Cardiac muscle cell (in vitro differentiated cells and primary cell): ENCODE results near the gene DDX18. TPM values are rescaled to one million over a fixed set of nuclear protein-coding genes. Genes with fewer than 3 reads are reported as not detected.
A peak's percentile ranks its signal among the peaks of the same experiment; 100 is the strongest.

Source experiments
- DNase-seq, 2 donors: peaks; one replicate each; pipeline versions ENCODE4 v3.0.0 to v3.0.0-alpha.2; 2010 to 2017; ENCODE audit warnings: low read depth in 1 of 2, low spot score in 1 of 2
- H3K27ac ChIP-seq: fragments of 200-600 bp; sonication (generic); 2 replicates; pipeline ENCODE4 v1.5.1; 2016
- H3K27me3 ChIP-seq: fragments of 200-600 bp; sonication (generic); 2 replicates; pipeline ENCODE4 v1.6.0; 2016; ENCODE audit warnings: control low read depth
- H3K36me3 ChIP-seq: fragments of 200-600 bp; sonication (generic); 2 replicates; pipeline ENCODE4 v1.5.1; 2016; ENCODE audit warnings: control low read depth
- H3K4me1 ChIP-seq: fragments of 200-600 bp; sonication (generic); 2 replicates; pipeline ENCODE4 v1.8.1; 2017; ENCODE audit warnings: low read depth, mild to moderate bottlenecking, mixed run types
- H3K4me3 ChIP-seq: fragments of 200-600 bp; sonication (generic); 2 replicates; pipeline ENCODE4 v1.5.1; 2016; ENCODE audit warnings: mild to moderate bottlenecking
- H3K9me3 ChIP-seq: fragments of 200-600 bp; sonication (generic); 2 replicates; pipeline ENCODE4 v1.5.1; 2017; ENCODE audit warnings: low read depth, mild to moderate bottlenecking, control low read depth
- polyA plus RNA-seq: library from polyadenylated mRNA; unstranded; fragments of >200 nt; fragmentation: Nextera tagmentation; extraction: Ambion mirVana; gene quantifications from 2 replicates; pipeline ENCODE4 v1.2.1, GENCODE V29; 2016
- total RNA-seq: library from RNA; depleted of rRNA; stranded (reverse); fragments of >200 nt; gene quantifications from 2 replicates; pipeline ENCODE4 v1.2.3, GENCODE V29; 2016
- TF ChIP-seq, protein P1 (sequence below): IDR thresholded peaks from 2 replicates; pipeline ENCODE4 v1.5.1; 2012; ENCODE audit warnings: low read depth, mild to moderate bottlenecking, low read length

Gene DDX18
- total RNA-seq (27.0 and 30.6 TPM in 2 replicates), polyA plus RNA-seq (33.3 and 33.6 TPM in 2 replicates)

DNA sequence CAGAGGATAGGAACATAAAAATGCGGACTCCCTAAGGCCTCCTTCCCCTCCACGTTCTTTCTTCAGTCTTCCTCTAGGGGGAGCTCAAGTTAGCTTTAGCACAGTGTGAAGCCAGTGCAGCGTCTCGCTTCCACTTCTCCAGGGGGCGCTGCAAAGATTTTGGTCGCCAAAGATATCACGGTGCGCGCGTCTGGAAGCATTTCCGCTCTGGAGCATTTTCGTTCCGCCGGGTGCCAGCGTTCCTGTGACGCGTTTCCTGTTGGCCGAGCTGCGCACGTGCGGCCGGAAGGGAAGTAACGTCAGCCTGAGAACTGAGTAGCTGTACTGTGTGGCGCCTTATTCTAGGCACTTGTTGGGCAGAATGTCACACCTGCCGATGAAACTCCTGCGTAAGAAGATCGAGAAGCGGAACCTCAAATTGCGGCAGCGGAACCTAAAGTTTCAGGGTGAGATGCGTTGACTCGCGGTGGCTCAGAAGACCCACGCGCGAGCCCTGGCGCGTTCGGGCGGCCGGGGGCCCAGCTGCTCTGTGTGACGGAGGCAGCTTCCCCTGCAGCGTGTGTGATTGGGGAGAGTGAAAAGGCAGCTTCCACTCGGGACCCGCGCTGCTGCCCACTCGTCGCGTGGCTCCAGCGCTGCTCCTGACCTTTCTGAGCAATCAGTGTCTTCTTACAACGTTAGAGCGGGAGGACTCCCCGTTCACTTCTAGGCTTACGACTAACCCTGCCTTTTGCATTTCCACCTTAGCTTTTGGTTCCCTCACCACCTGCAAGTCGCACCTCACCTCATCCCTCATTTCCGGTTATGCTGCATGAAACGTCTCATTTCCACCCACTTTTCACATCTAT lies at the start of gene DDX18:
TSS of gene DDX18 (plus strand) at position 275 of the 848 bp plus-strand sequence. CDS start at position 362, 87 bp downstream.
- H3K27me3 ChIP-seq: no peaks in the 10 kb centered on the region
- TF ChIP-seq, protein P1, sequence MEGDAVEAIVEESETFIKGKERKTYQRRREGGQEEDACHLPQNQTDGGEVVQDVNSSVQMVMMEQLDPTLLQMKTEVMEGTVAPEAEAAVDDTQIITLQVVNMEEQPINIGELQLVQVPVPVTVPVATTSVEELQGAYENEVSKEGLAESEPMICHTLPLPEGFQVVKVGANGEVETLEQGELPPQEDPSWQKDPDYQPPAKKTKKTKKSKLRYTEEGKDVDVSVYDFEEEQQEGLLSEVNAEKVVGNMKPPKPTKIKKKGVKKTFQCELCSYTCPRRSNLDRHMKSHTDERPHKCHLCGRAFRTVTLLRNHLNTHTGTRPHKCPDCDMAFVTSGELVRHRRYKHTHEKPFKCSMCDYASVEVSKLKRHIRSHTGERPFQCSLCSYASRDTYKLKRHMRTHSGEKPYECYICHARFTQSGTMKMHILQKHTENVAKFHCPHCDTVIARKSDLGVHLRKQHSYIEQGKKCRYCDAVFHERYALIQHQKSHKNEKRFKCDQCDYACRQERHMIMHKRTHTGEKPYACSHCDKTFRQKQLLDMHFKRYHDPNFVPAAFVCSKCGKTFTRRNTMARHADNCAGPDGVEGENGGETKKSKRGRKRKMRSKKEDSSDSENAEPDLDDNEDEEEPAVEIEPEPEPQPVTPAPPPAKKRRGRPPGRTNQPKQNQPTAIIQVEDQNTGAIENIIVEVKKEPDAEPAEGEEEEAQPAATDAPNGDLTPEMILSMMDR: peak; percentile 100
- H3K36me3 ChIP-seq: peaks cover 20% of the 10 kb centered on the region
- no peaks in the 10 kb centered on the region for H3K9me3 ChIP-seq
- peak within 1 kb of the TSS; percentile 78 for H3K27ac ChIP-seq
- peak within 1 kb of the TSS; percentile 58 for H3K4me3 ChIP-seq
- DNase-seq: peak; percentile 99 to 100
- H3K4me1 ChIP-seq: peaks cover 11% of the 10 kb centered on the region

- H3K27ac ChIP-seq: no peak overlapping the region
- H3K9me3 ChIP-seq: no peaks in the 10 kb centered on the region
- H3K27me3 ChIP-seq: no peaks in the 10 kb centered on the region
- H3K4me3 ChIP-seq: no peak overlapping the region
- no peaks in the 10 kb centered on the region for H3K4me1 ChIP-seq
- DNase-seq: no peak
- no peaks in the 10 kb centered on the region for H3K36me3 ChIP-seq
- TF ChIP-seq, protein P1: no peak
These were observed 43.8 kb upstream of the DDX18 start for GRCh38 chr2:117770730-117771129.

DNA sequence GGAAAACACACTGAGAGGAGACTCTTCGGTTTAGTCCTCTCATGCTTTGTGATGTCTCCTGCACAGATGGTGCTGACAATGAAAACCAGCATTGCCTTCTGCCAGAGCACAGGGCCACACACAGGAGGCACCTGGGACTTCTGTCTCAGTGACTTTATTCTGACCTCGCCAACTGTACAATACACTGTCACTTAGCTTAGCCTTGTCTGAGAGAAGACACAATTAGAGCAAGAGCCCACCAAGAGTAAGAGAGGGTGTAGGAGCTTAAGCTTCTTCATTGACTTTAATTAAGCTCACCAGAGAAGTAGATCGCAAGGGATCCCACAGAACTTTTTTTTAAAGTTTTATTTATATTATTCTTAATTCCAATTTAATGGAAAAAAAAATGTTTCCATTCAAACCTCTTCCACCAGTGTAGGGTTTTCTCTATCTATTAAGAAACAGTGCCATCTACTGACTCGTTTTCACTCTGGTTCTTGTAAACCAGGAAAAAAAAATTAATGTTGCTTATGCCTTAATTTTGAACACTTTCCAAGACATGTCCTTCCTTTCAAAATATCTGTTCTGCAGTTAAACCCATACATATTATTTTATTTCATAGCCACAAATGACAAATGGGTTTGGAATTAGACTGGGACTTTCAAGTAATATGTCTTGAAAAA lies 42.4 kb upstream of the DDX18 start:
- Histone ChIP-seq H3K36me3 (no peaks in the 10 kb centered on the region), H3K4me3 (no peak overlapping the region), H3K27ac (no peak overlapping the region), H3K4me1 (peaks cover 7% of the 10 kb centered on the region), H3K27me3 (no peaks in the 10 kb centered on the region), H3K9me3 (no peaks in the 10 kb centered on the region)
- TF ChIP-seq, protein P1: peak; percentile 18
- DNase-seq: peak; percentile 29 to 45

- TF ChIP-seq, protein P1: no peak
- DNase-seq: no peak
- H3K36me3 ChIP-seq: no peaks in the 10 kb centered on the region
These were observed 39.8 kb upstream of the DDX18 start for GRCh38 chr2:117774716-117775115.

DNA sequence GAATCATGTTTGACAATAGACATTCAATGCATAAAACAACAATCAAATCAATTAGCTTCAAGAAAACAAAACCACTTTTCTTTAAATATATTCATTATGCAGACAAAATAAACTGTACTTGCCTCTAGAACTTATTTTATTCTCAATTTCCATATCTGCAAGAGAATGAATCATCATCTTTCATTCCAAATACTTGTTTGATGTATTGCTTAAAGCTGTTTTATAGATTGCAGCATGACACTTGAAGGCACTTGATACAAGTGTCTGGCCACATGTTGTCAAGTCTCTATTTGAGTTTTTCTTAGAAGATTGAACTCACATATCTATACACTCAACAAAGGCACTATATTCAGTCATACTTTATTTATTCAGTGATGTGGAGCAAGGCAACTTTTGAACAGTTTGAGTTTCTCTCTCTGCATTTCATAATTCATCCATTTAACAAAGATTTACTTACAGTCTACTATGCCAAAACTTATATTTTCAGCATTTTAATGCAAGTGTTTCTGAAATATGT lies 38.7 kb upstream of the DDX18 start:
- no peak for DNase-seq
- Histone ChIP-seq H3K36me3 (no peaks in the 10 kb centered on the region), H3K4me1 (peaks cover 7% of the 10 kb centered on the region), H3K27ac (no peak overlapping the region), H3K9me3 (no peaks in the 10 kb centered on the region), H3K4me3 (no peak overlapping the region), H3K27me3 (no peaks in the 10 kb centered on the region)
- TF ChIP-seq, protein P1: no peak

More at GRCh38 chr2:117774716-117775115, 39.8 kb upstream of the DDX18 start:
- H3K9me3 ChIP-seq: no peaks in the 10 kb centered on the region
- H3K4me3 ChIP-seq: no peak overlapping the region
- H3K27ac ChIP-seq: no peak overlapping the region
- H3K27me3 ChIP-seq: no peaks in the 10 kb centered on the region
- peaks cover 7% of the 10 kb centered on the region for H3K4me1 ChIP-seq
